WTC11 (cell line): ENCODE measurements around the gene MPZL3. TPM values are rescaled to one million over a fixed set of nuclear protein-coding genes. Genes with fewer than 3 reads are reported as not detected.
A peak's percentile ranks its signal among the peaks of the same experiment; 100 is the strongest.

Experiments used
- ATAC-seq: fragments of 200-7000 bp; cut with Tn5 transposase; 2 replicates; pipeline ENCODE4 v1.10.0; 2021; ENCODE audit warnings: mild to moderate bottlenecking, moderate library complexity
- CTCF ChIA-PET: fragments of 300-600 bp; sonication (Branson Sonifier 250); formaldehyde crosslinking; loops from one replicate; lab custom pipeline; 2021; ENCODE audit warnings: antibody characterized with exemption; lab: Charles Lee
- POLR2A ChIA-PET: fragments of 350-600 bp; sonication (Branson Sonifier 250); formaldehyde crosslinking; loops from one replicate; lab custom pipeline; 2021; ENCODE audit warnings: antibody characterized with exemption; lab: Charles Lee
- DNase-seq: peaks from one replicate; pipeline ENCODE4 v3.0.0; 2021; ENCODE audit warnings: low spot score
- H3K27ac Mint-ChIP-seq: 2 replicates; pipeline ENCODE4 v1.8.0; 2021; ENCODE audit warnings: mixed read lengths
- H3K27me3 Mint-ChIP-seq: 2 replicates; pipeline ENCODE4 v1.8.0; 2021; ENCODE audit warnings: low read depth, mild to moderate bottlenecking, moderate library complexity, mixed read lengths
- H3K36me3 Mint-ChIP-seq: 2 replicates; pipeline ENCODE4 v1.8.0; 2021; ENCODE audit warnings: mixed read lengths
- H3K4me1 Mint-ChIP-seq: 2 replicates; pipeline ENCODE4 v1.8.0; 2022; ENCODE audit warnings: mixed read lengths
- H3K4me3 Mint-ChIP-seq: 2 replicates; pipeline ENCODE4 v1.8.0; 2021; ENCODE audit warnings: mild to moderate bottlenecking, moderate library complexity, mixed read lengths
- H3K9me3 Mint-ChIP-seq: 2 replicates; pipeline ENCODE4 v1.8.0; 2021; ENCODE audit warnings: mixed read lengths
- AR ChIP-seq: fragments of 250-450 bp; sonication (Bioruptor Pico); IDR thresholded peaks from 2 replicates; pipeline ENCODE4 v1.9.0; 2021; ENCODE audit warnings: mild to moderate bottlenecking
- CREM ChIP-seq: sonication (generic); formaldehyde crosslinking; IDR thresholded peaks from 2 replicates; pipeline ENCODE4 v1.8.1; 2022; ENCODE audit warnings: mild to moderate bottlenecking, missing genetic modification reagents, moderate library complexity
- EMX1 ChIP-seq: fragments of 250-450 bp; sonication (Bioruptor Pico); IDR thresholded peaks from 2 replicates; pipeline ENCODE4 v1.8.0; 2021; ENCODE audit warnings: mild to moderate bottlenecking
- FOXP1 ChIP-seq: sonication (generic); formaldehyde crosslinking; IDR thresholded peaks from 2 replicates; pipeline ENCODE4 v1.8.0; 2022; ENCODE audit warnings: missing genetic modification reagents, mild to moderate bottlenecking, moderate library complexity, borderline replicate concordance
- IRF2 ChIP-seq: sonication (generic); formaldehyde crosslinking; IDR thresholded peaks from 2 replicates; pipeline ENCODE4 v1.8.0; 2022; ENCODE audit warnings: low read depth, missing genetic modification reagents, borderline replicate concordance
- JUN ChIP-seq: sonication (generic); formaldehyde crosslinking; IDR thresholded peaks from 2 replicates; pipeline ENCODE4 v1.8.0; 2023; ENCODE audit warnings: mild to moderate bottlenecking, missing genetic modification reagents
- PRRX2 ChIP-seq: fragments of 250-450 bp; sonication (Bioruptor Pico); IDR thresholded peaks from 2 replicates; pipeline ENCODE4 v1.8.0; 2021; ENCODE audit warnings: mild to moderate bottlenecking
- RELA ChIP-seq: sonication (generic); formaldehyde crosslinking; IDR thresholded peaks from 2 replicates; pipeline ENCODE4 v1.8.1; 2022; ENCODE audit warnings: missing genetic modification reagents, mild to moderate bottlenecking, borderline replicate concordance
- SMAD3 ChIP-seq: sonication (generic); formaldehyde crosslinking; IDR thresholded peaks from 2 replicates; pipeline ENCODE4 v1.8.0; 2022; ENCODE audit warnings: missing genetic modification reagents, mild to moderate bottlenecking, borderline replicate concordance
- TCF7 ChIP-seq: sonication (generic); formaldehyde crosslinking; IDR thresholded peaks from 2 replicates; pipeline ENCODE4 v1.8.0; 2022; ENCODE audit warnings: mild to moderate bottlenecking, low read depth, missing genetic modification reagents, moderate library complexity
- TEAD1 ChIP-seq: sonication (generic); formaldehyde crosslinking; IDR thresholded peaks from 2 replicates; pipeline ENCODE4 v1.8.0; 2022; ENCODE audit warnings: mild to moderate bottlenecking, missing genetic modification reagents
- USF1 ChIP-seq: sonication (generic); formaldehyde crosslinking; IDR thresholded peaks from 2 replicates; pipeline ENCODE4 v1.8.0; 2022; ENCODE audit warnings: mild to moderate bottlenecking, missing genetic modification reagents
- ZNF416 ChIP-seq: fragments of 250-450 bp; sonication (Bioruptor Pico); IDR thresholded peaks from 2 replicates; pipeline ENCODE4 v1.9.0; 2021; ENCODE audit warnings: mild to moderate bottlenecking, inconsistent platforms
- ZSCAN18 ChIP-seq: fragments of 250-450 bp; sonication (Bioruptor Pico); IDR thresholded peaks from 2 replicates; pipeline ENCODE4 v2.1.2; 2022; ENCODE audit warnings: mild to moderate bottlenecking, moderate library complexity
- total RNA-seq: library from RNA; stranded (reverse); gene quantifications from 3 replicates; pipeline ENCODE4 v1.2.3, GENCODE V29; 2021
- TF ChIP-seq, protein P1 (sequence below): sonication (generic); formaldehyde crosslinking; IDR thresholded peaks from 2 replicates; pipeline ENCODE4 v1.8.1; 2023; ENCODE audit warnings: mild to moderate bottlenecking, moderate library complexity, missing genetic modification reagents
- TF ChIP-seq, protein P2 (sequence below): sonication (generic); formaldehyde crosslinking; IDR thresholded peaks from 2 replicates; pipeline ENCODE4 v1.8.0; 2023; ENCODE audit warnings: mild to moderate bottlenecking, missing genetic modification reagents

The MPZL3 gene
- total RNA-seq, 1 experiment from 2014 or later = 2.1 TPM

DNA sequence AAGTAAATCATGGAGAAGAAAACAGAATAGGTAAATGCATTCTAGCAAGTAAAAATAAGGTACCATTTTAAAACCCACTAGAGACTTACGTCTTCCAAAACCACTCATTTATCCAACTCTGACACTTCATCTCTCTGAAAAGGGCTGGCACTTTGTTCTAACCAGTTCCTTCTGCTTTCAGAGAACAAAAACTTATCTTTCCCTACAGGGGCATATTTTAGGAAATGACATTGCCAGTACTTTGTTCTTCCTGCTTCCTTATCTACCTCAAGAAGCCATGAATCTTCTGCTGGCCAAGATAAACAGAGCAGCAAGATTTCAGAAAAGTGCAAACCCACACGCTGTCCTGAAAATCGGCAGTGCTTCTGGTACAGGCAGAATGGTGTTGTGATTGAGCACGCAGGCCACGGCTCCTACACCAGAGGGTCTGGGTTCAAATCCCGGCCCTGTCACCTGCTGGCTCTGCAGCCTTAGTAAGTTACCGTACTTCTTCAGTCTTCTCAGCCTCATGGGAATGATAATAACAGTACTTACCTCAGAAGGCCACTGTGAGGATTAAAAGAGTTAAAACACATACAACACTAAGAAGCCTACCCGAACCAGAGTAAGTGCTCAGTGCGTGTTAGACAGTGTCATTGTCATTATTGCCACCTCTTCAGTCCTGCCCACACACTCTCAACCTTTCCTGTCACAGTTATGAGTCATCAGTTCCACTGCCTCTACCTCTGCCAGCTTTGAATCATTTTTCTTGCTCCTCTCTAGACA is 11.0 kb downstream of the MPZL3 start:
- Mint-ChIP-seq H3K27me3 (peaks cover 21% of the 10 kb centered on the region), H3K36me3 (no peaks in the 10 kb centered on the region), H3K4me3 (no peak overlapping the region), H3K27ac (no peak overlapping the region)
- no peak for DNase-seq
- POLR2A ChIA-PET = no interaction called here
- CTCF ChIA-PET = interaction anchor here (0.5 to 1.7 kb wide), 3 partner anchors 43 to 192 kb away, joined by 3 to 7 read pairs (median 3); no protein-coding TSS in a partner anchor
- TF ChIP-seq ZNF416 (CRISPR knock-in tag) = no peak
- TF ChIP-seq PRRX2 (CRISPR knock-in tag) = no peak
- TF ChIP-seq, all 79 proteins: peak for 0
- Mint-ChIP-seq H3K9me3 (no peaks in the 10 kb centered on the region), H3K4me1 (peaks cover 20% of the 10 kb centered on the region)
- no peak for ATAC-seq

DNA sequence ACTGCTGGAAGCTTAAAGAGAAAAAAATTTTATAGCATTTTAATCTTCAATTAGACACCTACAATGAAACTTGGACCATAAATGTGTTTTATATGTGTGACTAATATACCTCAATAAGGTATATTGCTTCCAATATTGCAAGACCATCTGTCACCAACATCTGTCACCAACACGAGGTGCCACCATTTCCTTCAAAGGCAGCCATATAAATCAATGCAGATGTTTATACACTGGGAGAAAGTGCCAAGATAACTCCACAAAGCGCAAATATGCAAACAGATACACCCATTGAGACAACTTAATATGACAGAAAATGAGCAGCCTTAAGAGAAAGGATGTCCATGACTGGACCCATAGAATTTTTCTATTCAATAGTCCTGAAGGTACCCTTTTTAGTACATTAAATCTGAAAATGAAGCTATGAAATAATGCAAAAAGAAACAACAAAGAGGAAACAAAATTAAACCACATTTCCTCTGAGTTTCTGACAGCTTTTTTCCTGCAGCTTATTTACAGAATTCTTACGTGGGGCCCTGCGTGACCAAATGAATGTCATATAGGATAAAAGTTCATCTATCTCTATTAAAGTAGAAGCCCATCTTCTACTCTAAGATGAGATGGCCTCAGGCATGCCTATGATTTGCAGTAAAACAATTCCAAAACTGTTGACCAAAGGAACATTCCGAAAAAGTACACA is 12.5 kb downstream of the MPZL3 start:
- no peaks in the 10 kb centered on the region for H3K36me3 Mint-ChIP-seq
- POLR2A ChIA-PET = no interaction called here
- no peak overlapping the region for H3K27ac Mint-ChIP-seq
- DNase-seq (no peak), ATAC-seq (no peak)
- no peaks in the 10 kb centered on the region for H3K9me3 Mint-ChIP-seq
- H3K27me3 Mint-ChIP-seq = peaks cover 15% of the 10 kb centered on the region
- CTCF ChIA-PET = interaction anchor here (1.0 to 1.7 kb wide), 4 partner anchors 28 to 56 kb away, joined by 3 to 9 read pairs (median 4); no protein-coding TSS in a partner anchor
- no peak overlapping the region for H3K4me3 Mint-ChIP-seq
- no peak for TF ChIP-seq RELA (CRISPR knock-in tag)
- TF ChIP-seq, protein P1, sequence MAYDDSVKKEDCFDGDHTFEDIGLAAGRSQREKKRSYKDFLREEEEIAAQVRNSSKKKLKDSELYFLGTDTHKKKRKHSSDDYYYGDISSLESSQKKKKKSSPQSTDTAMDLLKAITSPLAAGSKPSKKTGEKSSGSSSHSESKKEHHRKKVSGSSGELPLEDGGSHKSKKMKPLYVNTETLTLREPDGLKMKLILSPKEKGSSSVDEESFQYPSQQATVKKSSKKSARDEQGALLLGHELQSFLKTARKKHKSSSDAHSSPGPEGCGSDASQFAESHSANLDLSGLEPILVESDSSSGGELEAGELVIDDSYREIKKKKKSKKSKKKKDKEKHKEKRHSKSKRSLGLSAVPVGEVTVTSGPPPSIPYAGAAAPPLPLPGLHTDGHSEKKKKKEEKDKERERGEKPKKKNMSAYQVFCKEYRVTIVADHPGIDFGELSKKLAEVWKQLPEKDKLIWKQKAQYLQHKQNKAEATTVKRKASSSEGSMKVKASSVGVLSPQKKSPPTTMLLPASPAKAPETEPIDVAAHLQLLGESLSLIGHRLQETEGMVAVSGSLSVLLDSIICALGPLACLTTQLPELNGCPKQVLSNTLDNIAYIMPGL (CRISPR knock-in tag) = no peak
- peaks cover 20% of the 10 kb centered on the region for H3K4me1 Mint-ChIP-seq

DNA sequence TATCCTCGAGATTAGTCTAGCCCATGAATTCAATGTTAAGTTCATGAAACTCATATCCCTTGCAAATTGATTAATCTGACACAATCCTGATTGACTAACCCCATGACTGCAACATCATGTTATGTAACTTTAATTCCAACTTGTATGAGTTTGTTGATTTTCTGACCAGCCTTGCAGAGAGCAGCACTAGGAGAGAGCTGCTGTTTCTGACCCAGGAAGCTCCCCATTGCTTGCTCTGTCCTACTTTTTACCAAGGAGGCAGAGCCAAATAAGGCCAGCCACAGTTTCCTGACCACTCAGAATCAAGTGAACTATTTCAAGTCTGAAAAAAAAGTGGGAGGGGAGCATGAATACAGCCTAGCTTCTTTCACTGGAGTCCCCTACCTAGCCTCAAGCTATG is 13.2 kb downstream of the MPZL3 start:
- Mint-ChIP-seq H3K9me3 (no peaks in the 10 kb centered on the region), H3K27me3 (peaks cover 8% of the 10 kb centered on the region), H3K4me3 (no peak overlapping the region), H3K27ac (no peak overlapping the region), H3K4me1 (peaks cover 18% of the 10 kb centered on the region), H3K36me3 (no peaks in the 10 kb centered on the region)
- peak; percentile 78 for ATAC-seq
- ChIA-PET CTCF (interaction anchor here (1.0 to 1.4 kb wide), 3 partner anchors 28 to 57 kb away, joined by 4 to 9 read pairs (median 5); no protein-coding TSS in a partner anchor), POLR2A (no interaction called here)
- DNase-seq = no peak
- no peak for TF ChIP-seq CREM (CRISPR knock-in tag)
- TF ChIP-seq USF1 (CRISPR knock-in tag) = no peak
- no peak for TF ChIP-seq SMAD3 (CRISPR knock-in tag)
- no peak for TF ChIP-seq TCF7 (CRISPR knock-in tag)
- no peak for TF ChIP-seq TEAD1 (CRISPR knock-in tag)
- TF ChIP-seq IRF2 (CRISPR knock-in tag) = no peak
- no peak for TF ChIP-seq EMX1
- TF ChIP-seq JUN (CRISPR knock-in tag) = no peak
- no peak for TF ChIP-seq ZSCAN18 (CRISPR knock-in tag)
- no peak for TF ChIP-seq FOXP1 (CRISPR knock-in tag)
- TF ChIP-seq, protein P2, sequence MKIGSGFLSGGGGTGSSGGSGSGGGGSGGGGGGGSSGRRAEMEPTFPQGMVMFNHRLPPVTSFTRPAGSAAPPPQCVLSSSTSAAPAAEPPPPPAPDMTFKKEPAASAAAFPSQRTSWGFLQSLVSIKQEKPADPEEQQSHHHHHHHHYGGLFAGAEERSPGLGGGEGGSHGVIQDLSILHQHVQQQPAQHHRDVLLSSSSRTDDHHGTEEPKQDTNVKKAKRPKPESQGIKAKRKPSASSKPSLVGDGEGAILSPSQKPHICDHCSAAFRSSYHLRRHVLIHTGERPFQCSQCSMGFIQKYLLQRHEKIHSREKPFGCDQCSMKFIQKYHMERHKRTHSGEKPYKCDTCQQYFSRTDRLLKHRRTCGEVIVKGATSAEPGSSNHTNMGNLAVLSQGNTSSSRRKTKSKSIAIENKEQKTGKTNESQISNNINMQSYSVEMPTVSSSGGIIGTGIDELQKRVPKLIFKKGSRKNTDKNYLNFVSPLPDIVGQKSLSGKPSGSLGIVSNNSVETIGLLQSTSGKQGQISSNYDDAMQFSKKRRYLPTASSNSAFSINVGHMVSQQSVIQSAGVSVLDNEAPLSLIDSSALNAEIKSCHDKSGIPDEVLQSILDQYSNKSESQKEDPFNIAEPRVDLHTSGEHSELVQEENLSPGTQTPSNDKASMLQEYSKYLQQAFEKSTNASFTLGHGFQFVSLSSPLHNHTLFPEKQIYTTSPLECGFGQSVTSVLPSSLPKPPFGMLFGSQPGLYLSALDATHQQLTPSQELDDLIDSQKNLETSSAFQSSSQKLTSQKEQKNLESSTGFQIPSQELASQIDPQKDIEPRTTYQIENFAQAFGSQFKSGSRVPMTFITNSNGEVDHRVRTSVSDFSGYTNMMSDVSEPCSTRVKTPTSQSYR (CRISPR knock-in tag) = no peak
- TF ChIP-seq AR (CRISPR knock-in tag) = no peak
